ENCODE measurements around the gene RSRC1.

The RSRC1 gene

DNA sequence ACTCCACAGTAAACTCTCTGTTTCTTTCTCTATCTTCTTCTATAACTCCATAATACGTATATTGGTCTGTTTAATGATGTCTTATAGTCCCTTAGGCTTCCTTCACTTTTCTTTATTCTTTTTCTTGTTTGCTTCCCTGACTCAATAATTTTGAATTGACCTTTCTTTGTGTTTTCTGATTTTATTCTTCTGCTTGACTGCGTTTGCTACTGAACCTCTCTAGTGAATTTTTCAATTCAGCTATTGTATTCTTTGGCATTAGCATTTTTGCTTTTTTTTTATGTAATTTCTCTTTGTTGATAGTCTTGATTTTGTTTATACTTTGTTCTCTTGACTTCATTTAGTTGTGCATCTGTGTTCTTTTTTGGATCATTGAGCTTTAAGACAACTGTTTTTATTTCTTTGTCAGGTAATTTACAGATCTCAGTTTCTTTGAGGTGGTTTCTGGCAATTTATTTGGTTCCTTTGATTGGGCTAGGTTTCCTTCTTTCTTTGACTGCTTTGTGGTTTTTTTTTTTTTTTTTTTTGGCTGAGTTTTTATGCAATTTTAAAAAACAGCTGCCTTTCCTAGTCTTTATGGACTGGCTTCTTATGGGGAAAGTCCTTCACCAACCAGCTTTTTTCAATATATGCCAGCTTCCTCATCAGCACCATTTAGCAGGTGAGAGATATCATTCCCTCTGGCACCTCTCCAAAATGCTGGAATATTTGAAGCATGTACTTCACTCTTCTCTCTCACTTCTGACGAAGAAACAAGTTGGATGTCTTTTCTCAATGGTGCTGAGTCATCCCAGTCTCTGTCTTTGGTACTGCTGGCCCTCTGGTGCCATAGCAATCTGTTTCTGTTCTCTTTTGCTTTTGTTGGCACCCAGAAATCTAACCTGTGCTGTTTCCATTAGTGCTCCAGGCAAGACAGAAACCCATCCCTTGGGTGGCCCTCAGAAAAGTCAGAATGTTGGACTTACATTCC is 17.6 kb downstream of the RSRC1 start:
- DNase-seq (ENCODE audit: low read depth, low spot score), result no peak

DNA sequence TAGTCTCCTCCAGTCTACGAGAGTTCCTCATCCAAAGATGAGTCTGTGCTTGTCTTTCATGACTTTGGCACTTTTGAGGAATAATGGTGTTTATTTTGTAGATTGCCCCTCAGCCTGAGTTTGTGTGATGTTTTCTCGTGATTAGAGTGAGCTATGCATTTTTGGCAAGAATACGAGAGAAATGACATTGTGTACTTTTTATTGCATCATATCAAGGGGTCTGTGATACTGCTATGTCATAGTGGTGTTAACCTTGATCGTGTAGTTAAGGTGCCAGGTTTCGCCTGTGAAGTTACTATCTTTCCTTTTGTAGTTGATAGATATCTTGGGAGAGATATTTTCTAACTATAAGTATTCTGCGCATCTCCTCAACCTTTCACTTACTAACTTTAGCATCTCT is 18.9 kb downstream of the RSRC1 start:
- DNase-seq (ENCODE audit: low read depth, low spot score), result no peak

DNA sequence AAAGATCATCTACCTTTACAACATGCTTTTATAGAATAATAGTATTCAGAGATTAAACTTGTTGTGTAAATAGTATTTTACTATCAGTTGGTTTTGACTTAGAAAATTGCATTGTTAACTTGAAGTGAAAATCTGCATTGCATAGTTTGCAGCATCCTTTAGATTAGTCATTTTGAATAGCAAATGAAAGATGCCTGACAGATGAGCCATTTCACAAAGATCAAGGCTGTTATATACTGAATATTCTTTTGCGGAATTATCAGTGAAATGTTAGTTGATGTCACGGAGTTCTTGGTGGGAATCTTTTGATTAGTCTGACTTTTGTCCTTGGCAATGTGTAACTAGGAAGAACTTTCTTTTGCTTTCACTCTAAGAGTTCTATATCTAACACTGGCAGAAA is 24.5 kb downstream of the RSRC1 start:
- DNase-seq (ENCODE audit: low read depth, low spot score), result no peak

DNA sequence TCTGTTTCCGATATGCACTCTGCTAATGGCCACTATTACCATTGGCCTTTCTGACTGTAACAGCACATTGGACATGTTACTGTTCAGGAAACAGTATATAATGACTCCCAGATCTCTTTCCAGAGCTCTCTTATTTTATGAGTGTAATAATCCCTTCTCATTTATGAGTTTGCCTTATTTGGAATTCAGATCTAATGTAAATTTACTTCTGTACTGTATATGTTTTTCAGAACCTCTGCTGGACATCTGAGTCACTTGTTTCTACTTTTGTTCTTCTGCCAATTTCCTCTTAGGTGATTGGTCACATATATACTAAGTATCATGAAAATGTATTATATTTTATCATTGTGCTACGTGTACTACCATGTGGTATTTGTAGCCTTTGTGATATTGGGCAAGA is 30.5 kb downstream of the RSRC1 start:
- no peak for DNase-seq (ENCODE audit: low read depth, low spot score)

DNA sequence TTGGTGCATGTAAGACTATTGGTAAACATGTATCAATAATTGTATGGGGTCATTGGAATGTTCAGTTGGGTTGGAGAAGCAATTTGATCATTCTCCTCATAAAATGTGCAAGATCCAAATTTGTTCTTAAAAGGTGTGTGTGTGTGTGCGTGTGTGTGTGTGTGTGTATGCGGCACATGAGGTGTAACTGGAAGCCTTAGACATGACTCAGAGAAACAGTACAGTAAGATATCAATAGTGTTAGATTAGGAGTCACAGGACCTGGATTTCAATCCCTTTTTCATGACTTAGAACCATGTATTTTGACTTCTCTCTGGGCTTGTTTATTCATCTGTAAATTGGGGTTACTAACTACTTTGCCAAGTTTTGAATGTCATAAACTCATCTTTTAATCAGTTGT is 38.3 kb downstream of the RSRC1 start:
- no peak for DNase-seq (ENCODE audit: low read depth, low spot score)

DNA sequence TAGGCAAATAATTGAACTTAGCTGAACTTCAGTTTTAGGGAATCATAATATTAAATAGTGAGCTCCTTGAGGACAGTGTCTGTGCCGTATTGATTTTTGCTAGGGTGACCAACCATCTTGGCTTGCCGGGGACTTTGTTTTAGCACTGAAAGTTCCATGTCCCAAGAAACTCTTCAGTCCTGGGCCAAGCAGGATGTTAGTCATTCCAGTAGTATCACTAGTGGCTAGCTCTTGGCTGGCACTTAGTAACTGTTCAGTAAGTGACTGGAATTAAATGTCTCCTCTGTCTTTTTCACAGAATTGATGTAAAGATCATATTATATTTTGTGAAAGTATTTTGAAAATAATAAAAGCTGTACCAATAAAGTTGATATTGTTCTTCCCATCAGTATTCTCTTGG is 42.3 kb downstream of the RSRC1 start:
- no peak for DNase-seq (ENCODE audit: low read depth, low spot score)

DNA sequence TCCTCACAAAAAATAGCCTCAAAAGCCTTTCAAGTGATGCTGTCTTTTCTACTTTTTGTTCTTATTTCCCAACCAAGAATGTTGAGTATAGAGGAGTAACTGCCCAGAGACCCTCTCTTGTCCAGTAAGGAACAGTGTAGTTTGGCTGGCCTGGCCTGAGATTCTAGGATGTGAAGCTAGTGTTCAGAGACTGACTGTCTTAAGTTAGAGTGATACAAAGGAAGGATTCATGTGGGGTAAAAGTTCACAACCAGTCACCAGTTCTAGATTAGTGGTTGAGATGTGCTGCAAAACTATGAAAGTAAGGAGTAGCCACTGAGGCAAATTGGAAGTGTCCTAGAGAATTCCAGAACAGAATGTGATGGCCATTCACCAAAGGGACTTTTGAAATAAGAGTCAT is 49.1 kb downstream of the RSRC1 start:
- DNase-seq (ENCODE audit: low read depth, low spot score), result no peak

DNA sequence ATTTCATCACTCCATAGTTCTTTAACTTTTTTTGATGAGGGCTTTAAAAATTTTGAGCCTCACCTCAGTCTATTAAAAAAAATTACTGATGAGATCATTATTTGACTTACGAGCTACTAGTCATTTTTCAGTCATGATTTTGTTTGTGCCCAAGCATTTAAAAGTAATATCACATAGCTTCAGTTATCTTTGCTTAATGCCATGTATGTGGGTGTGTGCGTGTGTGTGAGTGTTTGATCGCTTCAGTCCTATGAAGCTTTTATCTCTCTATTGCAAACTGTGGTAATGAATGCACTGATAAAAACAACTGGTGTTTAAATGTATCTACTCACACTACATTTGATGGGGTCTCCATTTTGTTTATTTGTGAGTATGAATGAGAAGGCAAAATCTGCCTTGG is 49.8 kb downstream of the RSRC1 start:
- DNase-seq (ENCODE audit: low read depth, low spot score), result no peak

DNA sequence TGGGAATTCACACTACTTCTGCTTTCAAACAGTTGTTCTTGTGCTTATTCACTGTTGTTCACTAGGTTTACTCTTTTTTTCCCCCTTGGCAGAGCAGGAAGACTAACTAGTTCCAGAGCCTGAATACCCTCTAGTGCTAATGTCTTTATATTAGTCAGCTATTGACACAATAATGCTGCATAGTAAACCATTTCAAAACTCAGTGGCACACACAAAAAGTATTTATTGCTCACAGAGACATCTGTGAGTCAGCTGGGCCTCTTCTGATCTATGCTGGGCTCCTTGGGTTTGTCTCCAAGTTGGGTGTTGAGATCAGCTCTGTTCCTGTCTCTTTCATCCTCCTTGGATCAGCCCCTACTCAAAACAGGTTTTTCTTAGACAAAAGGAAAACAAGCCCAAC is 51.1 kb downstream of the RSRC1 start:
- no peak for DNase-seq (ENCODE audit: low read depth, low spot score)

DNA sequence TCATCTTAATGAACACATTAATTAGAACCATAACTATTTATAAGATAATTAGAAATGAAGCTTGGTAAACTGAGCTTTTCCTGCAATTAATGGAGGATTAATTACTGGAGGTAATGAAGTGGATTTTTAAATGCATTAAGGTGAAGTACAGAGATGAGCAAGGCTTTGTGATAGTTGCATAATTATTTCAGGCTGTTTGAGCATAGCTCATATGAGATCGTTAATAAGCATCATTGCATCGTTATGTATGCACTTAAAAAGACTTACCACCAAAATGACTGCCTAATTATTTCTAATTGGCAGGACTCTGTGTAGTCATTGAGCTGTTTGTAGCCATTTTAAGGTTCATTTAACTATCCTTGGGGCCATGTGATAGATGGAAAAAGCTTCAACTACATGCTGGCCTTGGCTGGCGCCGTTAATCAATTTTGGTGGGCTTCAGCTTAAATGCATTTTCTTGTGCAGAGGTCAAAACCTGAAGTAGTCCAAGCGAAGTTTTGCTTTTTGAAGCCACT is 55.3 kb downstream of the RSRC1 start:
- DNase-seq (ENCODE audit: low read depth, low spot score), result no peak

DNA sequence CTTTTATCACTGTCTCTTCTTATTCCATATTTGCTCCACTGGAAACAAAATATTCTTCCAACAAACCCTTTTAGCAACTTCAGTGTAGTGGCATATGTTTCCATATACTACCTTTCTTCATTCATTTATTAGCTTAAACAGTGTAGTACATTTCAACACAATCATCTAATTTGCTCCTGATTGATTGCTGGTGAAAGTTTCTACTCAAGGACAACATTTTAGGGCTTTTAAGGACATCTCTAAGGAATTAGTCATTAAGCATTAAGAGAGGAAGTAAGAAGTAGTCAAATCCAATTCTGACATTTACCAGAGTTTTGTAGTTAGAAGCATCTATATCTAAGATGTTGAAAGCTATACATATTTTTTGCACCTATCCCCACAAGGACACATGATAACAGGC is 55.8 kb downstream of the RSRC1 start:
- DNase-seq (ENCODE audit: low read depth, low spot score), result no peak

DNA sequence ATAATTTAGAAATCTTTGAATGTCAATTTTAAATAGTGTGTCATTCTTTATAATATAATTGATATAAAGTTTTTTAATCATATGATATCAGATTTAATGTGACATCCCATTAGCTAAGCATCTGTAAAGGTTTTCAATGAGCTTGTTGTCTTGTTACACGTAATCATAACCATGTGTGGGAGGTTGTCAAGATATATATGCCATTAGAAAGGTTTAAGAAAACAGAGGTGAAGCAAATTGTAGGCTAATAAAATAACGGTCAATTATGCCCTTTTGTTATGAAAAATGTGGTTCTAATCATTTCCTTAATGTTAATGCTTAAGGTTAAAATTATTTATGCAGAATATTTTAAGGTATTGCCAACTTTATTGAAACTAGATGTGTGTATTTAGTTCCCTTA is 56.3 kb downstream of the RSRC1 start:
- DNase-seq (ENCODE audit: low read depth, low spot score), result no peak

DNA sequence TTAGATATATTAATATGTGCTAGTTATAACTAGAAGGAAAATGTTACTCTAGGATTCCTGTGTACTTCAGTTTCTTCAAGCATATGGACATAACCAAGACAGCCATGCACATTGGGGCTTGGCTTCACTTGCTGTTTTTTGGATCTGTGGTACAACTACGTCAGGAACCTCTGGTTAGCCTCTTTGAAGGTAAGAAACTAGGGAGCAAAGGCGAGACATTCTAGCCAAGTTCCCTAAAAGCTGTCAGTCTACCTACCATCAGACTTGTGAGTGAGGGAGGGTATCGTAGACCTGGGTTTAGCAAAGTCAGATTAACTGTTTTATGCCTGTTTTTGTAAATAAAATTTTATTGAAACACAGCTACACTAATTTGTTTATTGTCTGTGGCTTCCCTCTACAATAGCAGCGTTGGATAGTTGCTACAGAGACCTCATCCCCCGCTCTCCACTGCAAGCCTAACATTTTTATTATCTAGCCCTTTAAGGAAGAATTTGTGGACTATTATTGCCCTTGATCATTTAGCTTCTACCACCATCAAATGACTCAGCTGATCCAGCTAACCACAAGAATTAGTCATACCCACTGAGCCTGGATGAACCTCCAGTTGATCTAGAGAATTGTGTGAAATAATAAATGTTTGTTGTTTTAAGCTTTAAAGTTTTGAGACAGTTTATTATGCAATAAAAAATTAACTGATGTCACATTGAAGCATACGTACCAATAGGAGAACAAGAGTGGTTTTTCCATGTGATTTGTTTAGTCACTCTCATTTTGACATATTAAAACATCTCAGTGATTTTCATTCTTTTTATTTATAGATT is 58.1 kb downstream of the RSRC1 start:
- peak; percentile 72 for DNase-seq (ENCODE audit: low read depth, low spot score)

DNA sequence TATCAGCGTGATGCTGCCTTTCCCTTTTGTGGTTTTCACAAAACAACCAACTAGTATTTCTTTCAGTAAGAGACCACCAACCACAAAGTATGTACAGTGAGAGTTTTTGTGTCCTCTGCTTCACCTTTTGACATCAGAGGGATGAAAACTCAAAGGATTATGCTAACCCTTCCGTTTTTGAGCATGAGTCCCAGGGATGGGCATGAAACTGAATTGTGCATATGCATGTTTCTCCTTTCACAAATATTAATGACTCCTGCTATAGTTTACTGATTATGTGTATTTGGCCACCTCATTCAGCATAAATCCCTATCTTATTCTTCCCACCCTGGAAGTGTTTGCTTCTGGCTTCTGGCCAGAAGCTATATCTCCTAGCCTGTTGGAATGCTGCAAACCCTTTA is 59.2 kb downstream of the RSRC1 start:
- DNase-seq (ENCODE audit: low read depth, low spot score), result peak; percentile 29

DNA sequence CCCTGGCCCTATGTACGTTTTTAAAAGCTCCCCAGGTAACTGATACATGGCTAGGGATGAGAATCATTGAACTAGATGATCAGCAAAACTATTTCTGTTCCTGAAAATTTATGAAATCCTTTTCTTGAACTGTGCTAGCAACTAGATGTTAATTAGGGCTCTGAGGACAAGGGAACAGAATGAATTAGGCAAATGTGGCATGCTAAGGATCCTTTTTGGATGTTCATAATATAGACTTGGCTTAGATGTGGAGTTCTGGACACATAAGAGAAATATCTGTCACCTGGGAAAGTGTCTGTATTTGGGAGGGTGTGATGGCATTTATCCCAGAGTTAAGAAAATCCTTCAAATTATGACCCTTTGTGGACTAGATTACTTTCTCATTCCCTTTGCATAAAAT is 71.2 kb downstream of the RSRC1 start:
- no peak for DNase-seq (ENCODE audit: low read depth, low spot score)

DNA sequence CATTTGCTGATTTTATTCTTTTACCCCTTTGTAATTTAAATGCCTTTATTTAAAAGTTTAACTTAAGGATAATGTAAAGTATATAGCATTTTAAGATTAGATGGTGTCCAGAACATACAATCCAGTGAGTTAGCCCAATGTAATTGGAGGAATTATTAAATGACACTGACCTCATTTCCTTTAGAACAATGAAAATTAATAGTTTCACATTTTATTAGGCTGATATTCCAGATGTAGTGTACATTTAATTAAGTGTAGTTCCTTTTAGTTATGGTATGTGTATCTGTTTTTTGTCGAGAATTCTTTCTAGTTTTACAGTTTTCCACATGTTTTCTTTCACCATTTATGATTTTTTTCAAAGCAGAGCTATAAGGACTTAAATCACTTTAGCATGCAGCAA is 75.8 kb downstream of the RSRC1 start:
- DNase-seq (ENCODE audit: low read depth, low spot score), result no peak

DNA sequence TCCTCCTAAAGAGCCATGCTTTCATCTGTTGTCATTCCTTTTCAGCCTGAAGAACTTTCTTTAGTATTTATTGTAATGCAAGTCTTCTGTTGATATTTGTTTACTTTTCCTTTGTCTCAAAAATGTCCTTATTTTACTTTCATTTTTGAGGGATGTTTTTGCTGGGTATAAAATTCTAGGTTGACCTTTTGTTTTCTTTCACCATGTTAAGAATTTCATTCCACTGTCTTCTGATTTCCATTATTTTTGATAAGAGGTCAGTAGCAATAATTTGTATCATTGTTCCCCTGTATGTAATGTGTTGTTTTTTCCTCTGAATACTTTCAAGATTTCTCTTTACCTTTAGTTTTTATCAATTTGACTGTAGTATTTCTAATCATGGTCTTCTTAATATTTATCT is 91.1 kb downstream of the RSRC1 start:
- no peak for DNase-seq (ENCODE audit: low read depth, low spot score)

DNA sequence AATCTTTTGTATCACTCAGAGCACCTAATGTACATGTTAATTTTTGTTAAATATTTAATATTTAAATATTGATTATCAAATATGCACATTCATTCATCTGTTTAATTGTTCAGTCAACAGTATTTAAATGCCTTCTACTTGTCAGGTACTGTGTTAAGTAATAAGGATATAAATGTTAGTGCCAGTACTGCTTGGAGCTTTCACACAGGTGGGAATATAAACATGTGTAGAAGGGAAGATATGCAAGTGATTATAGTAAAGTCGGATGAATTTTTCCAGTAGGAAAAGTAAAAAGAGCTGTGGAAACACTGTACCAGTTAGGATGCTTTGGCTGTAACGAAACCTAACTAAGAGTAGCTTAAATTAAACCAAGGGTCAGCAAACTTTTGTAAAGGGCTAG is 95.4 kb downstream of the RSRC1 start:
- DNase-seq (ENCODE audit: low read depth, low spot score), result no peak

DNA sequence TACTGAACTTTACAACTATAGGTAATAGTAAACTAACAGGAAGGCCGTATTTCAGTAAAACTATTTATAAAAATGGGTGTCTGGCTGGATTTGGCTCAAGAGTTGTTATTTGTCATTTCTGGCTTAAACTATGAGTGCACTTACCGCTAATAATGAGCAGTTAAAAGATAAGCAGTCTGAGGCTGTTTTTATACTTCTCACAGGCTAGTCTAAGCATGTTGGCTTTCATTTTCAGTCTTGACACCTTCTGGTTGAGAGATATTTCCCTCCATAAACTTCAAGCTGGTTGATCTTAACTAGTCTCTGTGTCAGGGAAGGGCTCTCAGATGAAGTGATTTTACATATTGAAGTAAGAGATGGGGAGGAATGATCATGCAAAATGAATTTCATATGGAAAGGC is 96.1 kb downstream of the RSRC1 start:
- no peak for DNase-seq (ENCODE audit: low read depth, low spot score)

DNA sequence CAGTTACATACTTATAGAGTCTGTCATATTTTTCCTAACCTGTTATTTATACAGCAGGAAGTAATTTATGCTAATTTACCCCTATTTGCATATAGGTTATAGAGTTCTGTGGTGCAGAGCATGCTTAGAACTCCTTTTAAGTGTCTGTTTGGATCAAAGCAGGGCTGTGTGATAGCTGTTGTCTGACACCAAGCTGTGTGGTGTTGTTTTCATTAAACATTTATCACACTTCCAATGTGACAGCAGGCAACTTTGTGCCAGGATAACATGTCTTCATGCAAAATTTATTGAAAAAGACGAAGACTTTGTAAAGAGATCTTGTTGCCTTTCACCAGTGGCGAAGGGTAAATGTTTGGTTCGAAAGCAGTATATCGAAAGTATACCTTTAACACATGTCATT is 100.2 kb downstream of the RSRC1 start:
- DNase-seq (ENCODE audit: low read depth, low spot score), result no peak

DNA sequence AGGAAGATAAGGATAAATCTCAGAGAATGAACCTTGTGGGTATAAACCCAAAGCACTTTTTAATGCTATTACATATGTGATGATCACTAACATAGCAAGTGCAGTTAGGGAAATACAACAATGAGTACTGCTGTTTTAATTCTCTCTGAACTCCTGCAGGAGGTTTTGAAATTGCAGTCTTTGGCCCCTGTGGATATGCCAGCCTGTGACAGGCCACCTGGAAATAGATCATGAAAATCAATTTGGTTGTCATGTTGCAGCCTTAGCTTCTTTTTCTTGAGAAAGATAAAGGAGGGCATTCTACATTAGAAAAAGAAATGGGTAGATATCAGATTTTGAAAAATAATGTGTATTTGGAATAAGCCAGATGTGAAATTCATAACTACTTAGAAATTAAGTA is 103.6 kb downstream of the RSRC1 start:
- no peak for DNase-seq (ENCODE audit: low read depth, low spot score)

DNA sequence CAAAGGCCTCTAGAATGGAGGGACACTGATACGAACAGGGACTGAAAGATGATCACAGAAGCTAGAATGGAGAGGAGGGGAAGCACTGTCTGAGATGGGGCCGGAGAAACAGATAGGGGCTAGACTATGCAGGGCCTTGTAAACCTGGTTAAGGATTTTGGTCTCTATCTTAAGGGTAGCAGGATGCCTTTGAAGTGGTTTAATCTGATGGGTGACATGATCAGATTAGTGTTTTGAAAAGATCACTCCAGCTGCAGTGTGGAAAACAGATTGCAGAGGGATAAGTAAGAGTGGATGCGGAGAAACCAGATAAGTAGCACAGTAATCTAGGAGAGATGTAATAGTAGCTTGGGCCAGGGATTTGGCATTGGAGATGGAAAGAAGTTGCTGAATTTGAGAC is 108.1 kb downstream of the RSRC1 start:
- no peak for DNase-seq (ENCODE audit: low read depth, low spot score)

DNA sequence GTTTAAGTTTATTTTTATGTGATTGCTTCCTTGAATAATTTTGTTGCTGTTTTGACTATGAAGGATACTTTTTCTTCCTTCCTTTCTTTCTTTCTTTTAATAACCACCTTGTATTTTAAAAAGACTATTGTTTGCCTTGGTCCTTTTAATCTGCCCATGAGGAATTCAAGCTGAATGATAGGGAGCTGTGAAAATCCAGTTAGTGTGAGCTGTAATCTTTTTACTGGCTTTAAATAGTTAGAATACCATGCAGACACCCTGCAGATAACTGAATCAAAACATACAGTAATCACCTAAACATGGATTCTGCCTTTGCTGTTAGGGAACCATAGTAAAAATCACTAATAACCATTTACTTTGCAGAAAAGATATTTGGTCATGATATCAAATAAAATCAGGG is 110.7 kb downstream of the RSRC1 start:
- no peak for DNase-seq (ENCODE audit: low read depth, low spot score)
